Epidermal melanocyte (primary cell): ENCODE data around the gene APBA2.

Experiments used
- DNase-seq: peaks from one replicate; pipeline ENCODE4 v3.0.0; 2011; ENCODE audit warnings: low spot score; ENCODE audit not compliant: insufficient read length

The APBA2 gene

DNA sequence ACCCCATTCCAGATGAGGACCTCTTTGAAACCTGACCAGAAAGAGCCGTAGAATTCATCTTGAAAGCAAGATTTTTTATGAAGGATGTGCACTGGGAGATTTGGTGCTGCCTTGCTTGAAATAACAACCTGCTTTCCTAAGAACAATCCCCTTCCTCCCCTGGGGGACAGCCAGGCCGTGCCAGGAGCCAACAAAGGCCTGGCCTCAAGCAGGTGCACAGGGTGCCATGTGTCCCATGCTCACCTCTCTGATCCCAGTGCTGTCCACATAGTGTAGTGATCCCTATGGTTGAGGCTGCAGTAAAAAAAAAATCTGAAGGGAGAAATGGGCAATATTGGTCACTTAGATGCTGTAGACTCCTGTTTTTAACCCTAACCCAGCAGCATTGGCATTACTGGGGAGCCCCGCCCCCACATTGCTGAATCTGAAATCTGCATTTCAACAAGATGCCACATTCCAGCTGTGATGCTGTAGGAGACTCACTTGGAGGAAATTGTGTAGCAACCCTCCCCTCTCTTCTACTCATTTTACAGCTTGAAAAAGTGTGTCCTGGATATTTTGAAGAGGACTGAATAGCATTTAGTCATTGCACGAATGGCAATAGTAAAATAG is 171.2 kb downstream of the APBA2 start:
- no peak for DNase-seq

DNA sequence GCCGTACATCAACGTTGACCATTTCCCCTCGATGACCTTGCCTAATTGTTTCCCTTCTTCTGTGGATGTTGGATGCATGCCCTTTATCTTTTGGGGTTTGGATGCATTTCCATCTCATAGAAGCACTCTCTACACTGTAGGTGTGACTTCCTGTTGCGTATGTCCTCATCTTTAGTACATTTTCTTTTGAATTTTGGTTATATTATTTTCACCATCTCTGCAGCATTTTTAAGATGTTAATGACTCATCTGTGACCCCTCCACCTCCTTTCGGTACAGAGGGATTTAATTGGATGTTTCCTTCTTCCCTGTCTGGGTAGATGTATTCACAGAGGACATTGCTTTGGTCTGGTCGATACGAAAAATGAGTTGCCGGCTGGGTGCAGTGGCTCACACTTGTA is 172.1 kb downstream of the APBA2 start:
- DNase-seq, result no peak

GRCh38 chr15:29058903-29059539 is 173.2 kb downstream of the APBA2 start:
- DNase-seq, result no peak

DNA sequence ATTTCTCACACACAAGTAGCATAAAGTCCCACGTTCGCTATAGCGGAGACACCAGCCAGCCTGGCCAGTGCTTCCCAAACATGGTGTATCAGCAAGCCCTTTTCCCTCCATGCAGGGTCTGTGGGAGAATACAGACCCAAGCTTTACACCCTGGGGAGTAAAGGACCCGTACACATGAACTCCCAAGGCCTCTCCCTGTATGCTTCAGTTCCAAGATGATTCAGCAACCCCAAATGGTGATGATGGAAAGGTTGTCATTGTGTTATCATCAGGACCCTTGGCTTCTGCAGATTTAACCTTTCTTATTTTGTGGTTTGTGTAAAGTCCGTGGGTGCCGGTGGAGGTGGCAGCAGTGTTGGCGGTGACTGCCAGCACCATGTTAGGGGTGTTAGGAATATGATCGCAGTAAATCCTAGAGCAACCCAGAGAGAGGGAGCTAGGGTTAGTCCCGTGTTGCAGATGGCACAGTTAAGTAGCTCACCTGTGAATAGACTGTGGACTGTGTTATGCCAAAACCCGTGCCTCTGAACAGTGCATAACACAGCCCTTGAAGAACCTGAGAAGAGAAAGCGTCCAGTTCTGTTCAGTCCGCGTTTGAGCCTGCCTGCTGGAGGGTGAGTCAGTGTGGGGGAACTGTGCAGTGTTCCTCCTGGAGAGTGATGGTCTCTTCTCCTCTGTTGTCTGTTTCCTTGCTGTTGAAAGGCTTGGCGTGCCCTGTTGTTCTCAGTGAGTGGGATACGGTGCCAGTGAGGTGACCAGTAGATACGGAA is 174.3 kb downstream of the APBA2 start:
- DNase-seq, result no peak

DNA sequence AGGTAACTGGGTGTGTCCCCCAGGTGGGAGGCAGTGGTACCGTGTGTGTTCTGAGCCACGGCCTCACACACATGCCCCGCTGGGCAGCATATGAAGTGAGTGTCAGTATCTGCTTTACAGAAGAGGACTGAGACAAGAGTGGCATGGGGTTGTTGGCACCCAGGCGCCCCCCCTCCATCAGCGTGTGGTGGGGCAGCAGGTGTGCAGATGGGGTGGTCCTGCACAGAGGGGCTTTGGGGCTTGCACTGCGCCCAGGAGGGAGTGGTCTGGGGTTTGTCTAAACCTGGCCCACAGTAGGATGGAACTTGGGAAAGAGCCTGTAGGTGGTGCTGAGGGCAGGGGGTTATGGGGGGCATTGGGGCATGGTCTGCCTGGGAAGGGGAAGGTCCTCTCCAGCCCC is 176.0 kb downstream of the APBA2 start:
- DNase-seq, result no peak

GRCh38 chr15:29062179-29062591 is 176.4 kb downstream of the APBA2 start:
- DNase-seq, result no peak

DNA sequence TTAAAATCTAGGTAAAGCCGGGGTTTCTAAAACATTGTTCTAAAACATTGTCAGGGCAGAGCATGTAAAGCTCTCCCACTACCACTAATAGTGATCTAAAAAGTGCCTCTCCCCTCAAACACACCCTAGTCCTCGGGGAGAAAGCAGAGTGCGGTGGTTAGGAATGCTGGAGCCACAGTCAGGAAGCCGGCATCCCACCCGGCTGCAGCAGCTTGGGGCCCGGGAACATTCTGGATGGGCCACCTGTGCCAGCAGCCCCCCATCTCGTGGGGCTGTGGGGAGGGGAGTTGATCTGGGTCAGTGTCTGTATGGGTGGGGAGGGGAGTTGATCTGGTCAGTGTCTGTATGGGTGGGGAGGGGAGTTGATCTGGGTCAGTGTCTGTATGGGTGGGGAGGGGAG is 176.9 kb downstream of the APBA2 start:
- no peak for DNase-seq

GRCh38 chr15:29063646-29064045 is 177.9 kb downstream of the APBA2 start:
- no peak for DNase-seq

DNA sequence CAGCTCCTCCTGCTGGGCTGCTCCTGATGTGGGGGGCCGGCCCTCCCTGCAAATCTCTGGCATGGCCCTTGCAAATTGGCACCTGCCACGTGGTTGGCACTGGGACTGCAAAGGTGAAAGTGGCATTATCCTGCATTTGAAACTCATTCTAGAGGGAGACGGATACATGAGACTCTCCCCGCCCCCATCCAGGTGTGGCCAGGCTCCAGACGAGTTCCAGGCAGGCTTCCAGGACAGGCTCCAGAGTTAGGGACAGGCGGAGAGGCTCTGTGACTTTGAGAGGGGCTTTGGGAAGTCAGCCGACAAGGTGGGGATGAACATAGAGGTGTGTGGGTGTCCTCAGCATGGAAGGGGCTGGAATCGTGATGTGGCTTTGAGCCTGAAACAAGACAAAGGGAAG is 178.5 kb downstream of the APBA2 start:
- no peak for DNase-seq

DNA sequence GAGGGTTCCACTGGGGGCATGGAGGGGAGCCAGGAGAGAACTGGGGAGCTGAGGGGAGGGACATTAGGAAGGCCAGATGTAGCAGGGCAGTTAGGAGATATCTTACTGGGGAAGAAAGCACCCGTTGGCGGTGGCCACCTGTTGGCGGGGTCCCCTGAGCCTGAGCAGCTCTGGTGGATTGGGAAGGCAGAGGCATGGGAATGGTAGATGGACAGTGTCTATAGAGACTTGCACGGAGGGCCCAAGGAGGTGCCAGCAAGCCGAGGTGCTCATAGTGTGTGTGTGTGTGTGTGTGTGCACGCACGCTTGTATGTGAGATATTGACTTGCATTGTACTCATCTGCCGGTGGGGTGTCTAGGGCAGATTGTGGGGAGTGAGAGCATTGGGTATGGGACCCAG is 179.0 kb downstream of the APBA2 start:
- no peak for DNase-seq

- DNase-seq, result no peak
These were observed 179.8 kb downstream of the APBA2 start for GRCh38 chr15:29065571-29065970.

DNA sequence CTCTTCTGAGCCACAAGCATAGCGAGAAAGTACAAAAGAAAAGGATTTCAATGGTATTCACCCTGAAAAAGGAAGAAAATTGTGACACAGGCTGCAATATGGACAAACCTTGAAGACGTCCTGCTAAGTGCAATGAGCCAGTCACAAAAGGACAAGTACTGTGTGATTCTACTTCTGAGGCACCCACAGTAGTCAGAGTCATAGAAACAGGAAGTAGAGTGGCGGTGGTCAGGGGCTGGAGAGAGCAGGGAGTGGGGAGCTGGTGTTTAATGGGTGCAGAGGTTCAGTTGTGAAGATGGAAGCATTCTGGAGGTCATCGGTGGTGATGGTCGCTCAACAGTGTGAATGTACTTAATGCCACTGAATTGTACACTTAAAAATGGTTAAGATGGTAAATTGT is 180.5 kb downstream of the APBA2 start:
- no peak for DNase-seq

GRCh38 chr15:29066838-29067237 is 181.1 kb downstream of the APBA2 start:
- DNase-seq, result no peak

DNA sequence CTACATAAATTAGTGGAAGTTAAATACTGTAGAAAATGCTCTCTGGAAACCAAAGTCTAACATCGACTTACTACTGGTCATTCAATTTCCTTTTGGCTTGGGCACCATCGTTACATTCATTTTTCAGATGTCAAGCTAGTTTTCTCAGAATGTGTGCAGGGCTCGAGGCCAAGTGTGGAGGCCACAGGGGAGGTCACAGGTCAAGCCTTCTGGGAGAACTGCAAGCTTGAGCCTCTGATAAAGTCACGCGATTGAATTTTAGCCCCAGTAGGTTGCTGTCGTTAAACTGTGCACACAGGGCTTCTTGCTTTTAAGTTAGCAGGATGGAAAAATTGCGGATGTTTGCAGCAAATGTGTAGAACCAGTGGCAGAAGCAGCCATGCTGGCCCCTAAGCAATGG is 182.2 kb downstream of the APBA2 start:
- no peak for DNase-seq

DNA sequence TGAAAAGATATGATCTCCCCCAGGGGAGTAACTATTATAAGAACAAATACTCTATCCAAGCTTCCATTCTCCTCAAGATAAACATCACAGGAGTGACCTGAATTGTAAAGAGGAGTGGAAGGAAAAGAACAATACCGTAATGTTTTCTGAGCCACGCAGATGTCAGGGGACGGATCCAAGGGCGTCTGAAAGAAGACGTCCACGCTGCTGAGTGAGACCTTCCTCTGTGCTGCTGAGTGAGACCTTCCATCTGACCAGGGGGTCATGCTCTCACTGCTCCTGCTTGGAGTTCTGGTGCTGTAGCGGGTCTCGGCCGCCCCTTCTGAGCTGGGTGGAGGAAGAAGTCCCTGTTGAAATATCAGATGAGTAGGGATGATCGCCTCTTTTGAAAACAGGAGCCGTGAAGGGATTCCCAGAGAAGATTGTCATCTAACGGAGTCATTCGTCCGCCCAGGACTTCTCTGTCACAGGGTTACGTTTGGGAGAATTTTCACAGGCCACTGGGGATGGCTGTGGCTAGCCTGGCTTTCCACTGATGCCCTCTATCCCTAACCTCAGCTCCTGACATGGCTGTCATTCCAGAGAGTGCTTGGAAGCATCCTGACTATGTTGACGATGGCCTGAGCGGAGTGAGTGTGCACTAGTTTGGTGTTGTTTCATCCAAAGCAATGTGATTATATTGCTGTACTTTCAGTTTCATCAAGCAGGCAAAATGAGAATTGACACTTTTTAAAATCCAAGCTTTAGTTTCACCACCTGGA is 184.9 kb downstream of the APBA2 start:
- DNase-seq, result no peak

DNA sequence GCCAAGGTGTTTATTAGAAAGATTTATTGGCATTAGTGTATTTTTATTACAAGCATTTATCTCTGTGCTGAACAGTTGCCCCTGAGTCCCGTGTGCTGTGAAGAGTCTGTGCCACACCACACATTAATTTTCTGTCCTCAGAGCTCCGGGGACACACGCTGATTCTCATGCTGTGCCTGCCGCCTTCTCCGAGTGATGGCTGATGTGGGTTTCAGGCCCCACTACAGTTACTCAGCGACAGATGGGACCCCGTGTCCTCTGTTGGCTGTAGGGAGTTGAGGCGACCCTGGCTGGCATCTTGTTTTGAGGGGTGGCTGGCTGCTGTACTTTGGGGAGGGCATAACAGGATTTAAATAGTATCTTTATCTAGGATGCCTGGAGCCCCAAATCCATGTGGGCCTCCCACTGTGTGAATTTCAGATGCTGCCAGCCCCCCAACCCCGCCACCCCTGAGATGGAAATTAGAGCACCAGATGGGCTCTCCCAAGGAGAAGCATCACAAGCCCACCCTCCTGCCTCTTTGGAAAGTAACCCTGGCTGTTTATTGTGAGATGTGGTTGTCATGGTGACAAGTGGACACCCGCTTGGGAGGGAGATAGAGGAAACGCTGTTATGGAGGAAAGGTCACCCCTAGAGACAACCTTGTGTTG is 185.6 kb downstream of the APBA2 start:
- no peak for DNase-seq

GRCh38 chr15:29071882-29072273 is 186.1 kb downstream of the APBA2 start:
- DNase-seq, result no peak

GRCh38 chr15:29072444-29072843 is 186.7 kb downstream of the APBA2 start:
- no peak for DNase-seq

GRCh38 chr15:29074045-29074444 is 188.3 kb downstream of the APBA2 start:
- no peak for DNase-seq

- DNase-seq, result no peak
These were observed 192.8 kb downstream of the APBA2 start for GRCh38 chr15:29078541-29078940.

DNA sequence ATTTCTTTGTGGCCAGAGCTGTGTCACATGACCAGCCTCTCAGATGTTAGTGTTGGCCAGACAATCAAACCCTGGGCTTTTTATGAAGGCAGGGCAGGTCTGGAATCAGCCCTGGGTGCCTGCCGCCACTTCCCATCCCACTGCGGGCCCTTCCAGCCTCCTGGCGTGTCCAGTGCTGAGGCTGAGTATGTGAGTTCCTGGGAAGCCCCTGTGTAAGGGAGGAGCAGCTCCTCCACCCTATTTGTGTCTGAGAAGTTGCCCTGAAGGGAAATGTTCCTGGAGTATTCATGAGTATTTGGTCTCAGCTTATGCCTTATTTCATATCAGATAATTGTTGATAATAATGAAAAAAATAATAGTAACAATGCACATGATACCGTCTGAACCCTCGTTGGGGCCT is 193.7 kb downstream of the APBA2 start:
- no peak for DNase-seq

GRCh38 chr15:29081781-29082180 is 196.0 kb downstream of the APBA2 start:
- DNase-seq, result no peak
